Heart left ventricle (tissue), 16 donors: ENCODE data around the gene ACSF2. TPM values are rescaled to one million over a fixed set of nuclear protein-coding genes. Genes with fewer than 3 reads are reported as not detected.

ENCODE experiments used
- ATAC-seq, 4 donors: fragments of 200-7000 bp; cut with Tn5 transposase; one replicate each; pipeline ENCODE4 v1.9.1; 2020 to 2022; ENCODE audit warnings: moderate library complexity in 4 of 4, mild to moderate bottlenecking in 3 of 4, moderate number of reproducible peaks in 1 of 4
- DNase-seq, 5 donors: peaks; one replicate each; pipeline ENCODE4 v3.0.0-alpha.2; 2020
- H3K27ac ChIP-seq, 12 donors: fragments of 200-600 bp; sonication (generic) in 4 of 12; one replicate each; pipeline versions ENCODE4 v1.5.0 to v1.8.0; 2016 to 2022; ENCODE audit warnings: mild to moderate bottlenecking in 2 of 12
- H3K27me3 ChIP-seq, 9 donors: fragments of 200-600 bp; sonication (generic) in 2 of 9; one replicate each; pipeline versions ENCODE4 v1.5.1 to v1.8.0; 2016 to 2022; ENCODE audit warnings: mild to moderate bottlenecking in 3 of 9
- H3K36me3 ChIP-seq, 9 donors: fragments of 200-600 bp; sonication (generic) in 2 of 9; one replicate each; pipeline versions ENCODE4 v1.5.0 to v1.8.0; 2018 to 2022; ENCODE audit warnings: mild to moderate bottlenecking in 2 of 9
- H3K4me1 ChIP-seq, 12 donors: fragments of 200-600 bp; sonication (generic) in 4 of 12; one replicate each; pipeline versions ENCODE4 v1.5.0 to v1.8.0; 2016 to 2022; ENCODE audit warnings: mild to moderate bottlenecking in 3 of 12
- H3K4me3 ChIP-seq, 12 donors: fragments of 200-600 bp; sonication (generic) in 4 of 12; one replicate each; pipeline versions ENCODE4 v1.5.0 to v1.8.0; 2017 to 2022; ENCODE audit warnings: mild to moderate bottlenecking in 9 of 12, moderate library complexity in 4 of 12
- H3K9me3 ChIP-seq, 12 donors: fragments of 200-600 bp; sonication (generic) in 4 of 12; one replicate each; pipeline versions ENCODE4 v1.5.0 to v1.8.0; 2016 to 2022; ENCODE audit warnings: mild to moderate bottlenecking in 1 of 12
- CTCF ChIP-seq, 12 donors: fragments of 200-600 bp; sonication (generic) in 4 of 12; IDR thresholded peaks; one replicate each; pipeline versions ENCODE4 v1.5.0 to v1.8.0; 2018 to 2022; ENCODE audit warnings: antibody characterized with exemption in 12 of 12, mild to moderate bottlenecking in 5 of 12
- POLR2A ChIP-seq, 2 donors: fragments of 450-650 bp; IDR thresholded peaks; one replicate each; pipeline ENCODE4 v1.6.1; 2017; ENCODE audit warnings: antibody characterized with exemption in 2 of 2, mild to moderate bottlenecking in 2 of 2, moderate library complexity in 2 of 2
- WGBS, 4 donors: extraction: QIAGEN DNeasy Blood & Tissue Kit in 2 of 4; methylation state at CpG; one replicate each; pipeline versions ENCODE4 v1.1.5 to v1.1.7; 2013 to 2018; 5-methylcytosine and 5-hydroxymethylcytosine counted together
- intact Hi-C, 10 donors: fragments of 100-400 bp; cut with DNase I; formaldehyde crosslinking; loops; one replicate each; pipeline versions ENCODE4 v1.11.1 to v1.14.2; 2022
- polyA plus RNA-seq, 2 donors: library from polyadenylated mRNA; stranded (reverse); fragments of 200-250 nt; gene quantifications; one replicate each; pipeline ENCODE4 v1.2.3, GENCODE V29; 2013
- total RNA-seq, 9 donors: library from RNA; depleted of rRNA in 2 of 9; stranded (reverse); fragments of >200 nt in 2 of 9; fragmentation: NEBNext Ultra II Directional in 3 of 9; extraction: Animal tissue kit (Norgen Biotek cat#: 25700) in 3 of 9; gene quantifications; one replicate each; pipeline versions ENCODE4 v1.1.0 to v1.2.4, GENCODE V29; 2016 to 2023
- donor health status: ischemic (EF 13 %, LVEDD 7.1; RV severe dilation, severe dysfunction).
- donor health status: healthy with polysubstance abuse.
- donor health status: DM: no; HTN: yes; CAD: no.
- donor health status: DM: no; HTN: no; CAD: no.
- donor health status: ischemic (EF 25% LVEDD 6.9; RV normal size, moderate dysfunction).
- donor health status: ischemic (EF 25% LVEDD 5.7; RV mildly dilated, moderate dysfunction).
- donor health status: healthy.
- donor health status: DM: yes; HTN: yes; CAD: no.
- donor health status: ischemic (EF 35%, LVEDD 5.7; RV mildly dilated, moderate dysfunction).
- donor health status: nonischemic (EF 11% LVEDD 7.7; RV severe dilation, severe dysfunction).
- donor health status: DM: yes; HTN: yes; CAD: no.
- donor health status: PGD.
- donor health status: ischemic (EF 29% LVEDD 5.4; RV normal size, mild dysfunction).
- donor health status: nonischemic (EF 23%, LVEDD 6.1; RV moderate dilation, normal function).

The ACSF2 gene
- total and polyA plus RNA-seq, 11 donors = 6.5 to 31.6 (median 17.4) TPM

GRCh38 chr17:50423553-50424159 lies 2.4 kb upstream of the ACSF2 start:
- H3K27ac ChIP-seq = peak overlapping the region in 1 of 12 donors; percentile 66

GRCh38 chr17:50424246-50424995 lies 1.6 kb upstream of the ACSF2 start:
- ATAC-seq (no peak), DNase-seq (no peak)
- Histone ChIP-seq H3K36me3 (no peaks in the 10 kb centered on the region), H3K9me3 (no peaks in the 10 kb centered on the region), H3K4me3 (no peak overlapping the region), H3K27me3 (no peaks in the 10 kb centered on the region), H3K4me1 (peaks cover 0 to 71% (median 27%) of the 10 kb centered on the region in 12 donors), H3K27ac (peak overlapping the region in 1 of 12 donors; percentile 66)
- TF ChIP-seq CTCF (IDR thresholded peaks at IDR 0.05) (no peak), POLR2A (IDR thresholded peaks at IDR 0.05) (no peak)
- intact Hi-C loops = loop anchor here in 1 of 10 donors (10.0 kb wide), 1 partner anchor 50 kb away; the partner anchor contains the start of gene RSAD1
- WGBS, 4 donors = 70 to 94% (median 81%) methylated on average over 9 of the region's 9 CpGs

More at GRCh38 chr17:50423553-50424159, 2.4 kb upstream of the ACSF2 start:
- no peak for ATAC-seq
- Histone ChIP-seq H3K27me3 (no peaks in the 10 kb centered on the region), H3K36me3 (no peaks in the 10 kb centered on the region), H3K4me1 (peaks cover 0 to 71% (median 27%) of the 10 kb centered on the region in 12 donors), H3K4me3 (no peak overlapping the region), H3K9me3 (no peaks in the 10 kb centered on the region)
- TF ChIP-seq POLR2A (IDR thresholded peaks at IDR 0.05) (no peak), CTCF (IDR thresholded peaks at IDR 0.05) (no peak)
- peak in 1 of 5 donors; percentile 39 for DNase-seq
- intact Hi-C loops = loop anchor here in 1 of 10 donors (10.0 kb wide), 1 partner anchor 51 kb away; the partner anchor contains the start of gene RSAD1
- WGBS, 4 donors = 64 to 72% (median 66%) methylated on average over 6 of the region's 6 CpGs

GRCh38 chr17:50424996-50425681 lies 879 bp upstream of the ACSF2 start:
- Histone ChIP-seq H3K27ac (peak overlapping the region in 11 of 12 donors; percentile 54 to 83 (median 78)), H3K9me3 (no peaks in the 10 kb centered on the region), H3K4me1 (peaks cover 0 to 71% (median 27%) of the 10 kb centered on the region in 12 donors), H3K4me3 (peak overlapping the region in 11 of 12 donors; percentile 45 to 94 (median 76)), H3K36me3 (no peaks in the 10 kb centered on the region), H3K27me3 (no peaks in the 10 kb centered on the region)
- TF ChIP-seq POLR2A (IDR thresholded peaks at IDR 0.05) = no peak
- no peak for TF ChIP-seq CTCF (IDR thresholded peaks at IDR 0.05)
- peak in 1 of 4 donors; percentile 6 for ATAC-seq
- 78 to 87% (median 85%) methylated on average over 5 to 8 of the region's 8 CpGs for WGBS, 4 donors
- DNase-seq = peak in 1 of 5 donors; percentile 29
- intact Hi-C loops = loop anchor here in 2 of 10 donors (5.0 to 10.0 kb wide), 2 partner anchors 50 to 52 kb away; partner anchors contain the start of gene RSAD1 (in 2 of the 2)
